WI38 (cell line): ENCODE measurements around the gene GPR132.

Source experiments
- H3K4me3 ChIP-seq: 2 replicates; pipeline ENCODE4 v1.5.1; 2011; ENCODE audit warnings: low read depth, mild to moderate bottlenecking, control low read depth, low read length
- TF ChIP-seq, protein P1 (sequence below): IDR thresholded peaks from 2 replicates; pipeline ENCODE4 v1.5.1; 2012; ENCODE audit warnings: low read depth, mild to moderate bottlenecking, control low read depth, low read length

Gene GPR132

DNA sequence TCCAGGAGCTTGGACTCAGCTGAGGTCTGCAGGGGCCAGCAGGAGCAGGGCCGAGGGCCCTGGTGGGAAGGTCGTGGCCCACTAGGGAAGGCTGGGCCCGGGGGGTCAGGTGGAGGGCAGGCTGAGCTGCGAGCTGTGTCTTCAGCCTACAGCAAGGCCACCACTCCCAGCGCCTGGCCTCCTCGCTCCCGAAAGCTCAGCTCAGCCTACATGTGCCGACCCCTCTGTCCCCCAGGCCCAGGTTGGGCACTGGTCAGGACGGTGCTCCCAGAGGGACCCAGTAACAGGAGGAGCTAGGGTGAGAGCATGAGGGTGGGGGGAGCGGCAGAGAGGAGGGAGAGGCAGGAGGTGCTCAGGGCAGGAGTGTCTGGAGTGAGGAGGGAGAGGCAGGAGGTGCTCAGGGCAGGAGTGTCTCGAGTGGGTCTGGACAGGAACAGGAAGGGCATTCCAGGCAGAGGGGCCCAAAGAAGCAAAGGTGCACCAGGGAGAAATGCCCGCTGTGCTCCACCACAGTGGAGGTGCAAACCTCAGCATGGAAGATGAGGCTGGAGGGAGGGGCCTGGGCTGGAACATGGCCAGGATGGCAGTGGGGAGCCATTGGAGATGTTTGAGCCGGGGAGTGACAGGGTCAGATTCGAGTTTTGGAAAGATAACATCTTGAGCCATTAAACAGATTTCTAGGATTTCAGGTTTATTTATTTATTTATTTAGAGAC is 29.1 kb upstream of the GPR132 start:
- TF ChIP-seq, protein P1, sequence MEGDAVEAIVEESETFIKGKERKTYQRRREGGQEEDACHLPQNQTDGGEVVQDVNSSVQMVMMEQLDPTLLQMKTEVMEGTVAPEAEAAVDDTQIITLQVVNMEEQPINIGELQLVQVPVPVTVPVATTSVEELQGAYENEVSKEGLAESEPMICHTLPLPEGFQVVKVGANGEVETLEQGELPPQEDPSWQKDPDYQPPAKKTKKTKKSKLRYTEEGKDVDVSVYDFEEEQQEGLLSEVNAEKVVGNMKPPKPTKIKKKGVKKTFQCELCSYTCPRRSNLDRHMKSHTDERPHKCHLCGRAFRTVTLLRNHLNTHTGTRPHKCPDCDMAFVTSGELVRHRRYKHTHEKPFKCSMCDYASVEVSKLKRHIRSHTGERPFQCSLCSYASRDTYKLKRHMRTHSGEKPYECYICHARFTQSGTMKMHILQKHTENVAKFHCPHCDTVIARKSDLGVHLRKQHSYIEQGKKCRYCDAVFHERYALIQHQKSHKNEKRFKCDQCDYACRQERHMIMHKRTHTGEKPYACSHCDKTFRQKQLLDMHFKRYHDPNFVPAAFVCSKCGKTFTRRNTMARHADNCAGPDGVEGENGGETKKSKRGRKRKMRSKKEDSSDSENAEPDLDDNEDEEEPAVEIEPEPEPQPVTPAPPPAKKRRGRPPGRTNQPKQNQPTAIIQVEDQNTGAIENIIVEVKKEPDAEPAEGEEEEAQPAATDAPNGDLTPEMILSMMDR: no peak
- H3K4me3 ChIP-seq: peak overlapping the region; percentile 81

DNA sequence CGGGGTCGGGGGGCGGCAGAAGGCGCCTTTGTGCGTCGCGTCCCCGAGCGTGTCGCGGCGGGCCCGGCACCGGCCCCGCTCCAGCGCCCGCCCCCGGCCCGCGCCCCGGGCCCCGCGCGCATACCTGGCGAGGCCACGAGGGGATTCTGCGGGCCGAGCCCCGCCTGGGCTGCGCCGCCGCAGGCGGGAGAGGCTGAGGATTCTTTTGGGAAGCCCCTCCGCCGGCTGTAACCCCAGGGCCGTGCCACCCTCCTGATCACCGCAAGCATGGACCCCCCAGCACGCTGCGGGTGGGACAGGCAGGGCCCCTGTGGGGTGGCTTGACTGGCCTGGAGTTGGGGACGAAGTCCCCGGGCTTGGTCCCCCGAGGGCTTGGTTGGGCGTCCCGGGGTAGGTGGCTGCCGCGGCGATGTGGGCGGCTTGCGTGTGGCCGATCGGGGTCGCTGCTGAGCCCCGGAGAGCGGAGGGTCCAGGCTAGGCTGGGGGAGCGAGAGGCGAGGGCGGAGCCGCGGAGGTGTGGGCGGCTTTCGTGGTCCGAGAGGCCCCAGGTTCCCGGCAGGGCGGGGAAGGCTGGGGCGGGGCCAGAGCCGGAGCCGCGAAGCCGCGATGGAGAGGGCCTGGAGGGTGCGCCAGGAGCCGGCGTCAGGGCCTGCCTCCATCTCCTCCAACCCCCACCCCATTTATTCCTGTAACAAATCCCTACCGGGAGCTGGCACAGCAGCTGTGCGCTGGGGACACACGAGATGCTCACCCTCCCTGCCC is 28.4 kb upstream of the GPR132 start:
- H3K4me3 ChIP-seq: peak overlapping the region; percentile 81
- TF ChIP-seq, protein P1: peak; percentile 44

DNA sequence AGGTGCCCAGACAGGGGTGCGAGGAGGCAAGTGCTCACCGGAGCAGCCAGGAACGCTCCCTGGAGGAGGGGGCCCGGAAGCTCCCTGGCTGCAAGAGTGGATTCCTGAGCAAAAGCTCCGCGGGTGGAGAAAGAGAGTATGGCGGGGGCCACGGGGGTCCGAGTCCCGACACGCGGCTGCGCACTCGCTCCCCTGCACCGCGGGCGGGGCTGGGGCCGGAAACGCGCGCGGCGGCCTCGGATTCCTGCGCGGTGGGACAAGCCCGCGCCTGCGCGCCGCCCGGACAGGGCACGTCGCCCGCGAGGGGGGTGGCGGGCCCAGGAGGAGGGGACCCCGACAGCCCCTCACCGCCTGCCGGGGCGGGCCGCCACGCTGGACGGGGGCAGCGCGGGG is 27.8 kb upstream of the GPR132 start:
- TF ChIP-seq, protein P1: no peak
- H3K4me3 ChIP-seq: peak overlapping the region; percentile 48

DNA sequence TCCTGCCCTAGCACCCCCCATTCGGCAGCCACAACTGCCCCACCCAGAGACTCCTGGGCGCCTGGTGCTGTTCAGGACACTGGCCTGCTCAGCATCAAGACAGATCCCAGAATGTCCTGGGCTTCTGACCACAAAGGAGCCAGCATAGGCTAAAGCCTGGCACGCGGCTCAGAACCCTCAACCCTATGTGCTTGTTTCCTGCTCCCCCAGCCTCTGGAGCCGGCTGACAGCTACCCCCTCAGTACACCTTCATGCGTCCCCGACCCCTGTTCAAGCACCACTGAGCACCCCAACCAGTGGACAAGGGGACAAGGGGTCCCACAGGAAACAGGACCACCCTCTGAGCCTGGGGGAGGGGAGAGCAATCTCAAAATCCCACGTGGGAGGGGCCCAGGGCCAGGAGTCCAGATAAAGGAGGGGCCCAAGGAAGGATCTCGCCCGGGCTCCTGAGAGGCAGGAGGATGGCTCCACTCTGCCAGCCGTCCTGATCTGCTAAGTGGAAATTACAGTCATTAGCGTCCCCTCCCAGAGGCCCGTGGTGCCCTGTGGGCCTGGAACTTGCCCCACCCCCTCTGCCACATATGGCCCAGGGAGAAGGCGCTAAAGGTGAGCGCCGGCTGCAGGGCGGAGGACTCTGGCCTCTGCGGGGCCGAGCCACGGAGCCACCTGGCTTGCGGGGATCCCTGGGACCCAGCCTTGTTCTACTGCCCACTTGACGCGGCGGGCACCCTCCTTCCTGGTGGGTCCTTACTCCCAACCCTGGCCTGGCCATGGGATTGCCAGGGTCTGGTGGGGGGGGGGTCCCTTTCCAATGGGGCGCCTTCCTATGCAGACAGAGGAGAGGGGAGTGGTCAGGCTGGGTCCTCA is 27.2 kb upstream of the GPR132 start:
- TF ChIP-seq, protein P1: no peak
- peak overlapping the region; percentile 48 for H3K4me3 ChIP-seq

DNA sequence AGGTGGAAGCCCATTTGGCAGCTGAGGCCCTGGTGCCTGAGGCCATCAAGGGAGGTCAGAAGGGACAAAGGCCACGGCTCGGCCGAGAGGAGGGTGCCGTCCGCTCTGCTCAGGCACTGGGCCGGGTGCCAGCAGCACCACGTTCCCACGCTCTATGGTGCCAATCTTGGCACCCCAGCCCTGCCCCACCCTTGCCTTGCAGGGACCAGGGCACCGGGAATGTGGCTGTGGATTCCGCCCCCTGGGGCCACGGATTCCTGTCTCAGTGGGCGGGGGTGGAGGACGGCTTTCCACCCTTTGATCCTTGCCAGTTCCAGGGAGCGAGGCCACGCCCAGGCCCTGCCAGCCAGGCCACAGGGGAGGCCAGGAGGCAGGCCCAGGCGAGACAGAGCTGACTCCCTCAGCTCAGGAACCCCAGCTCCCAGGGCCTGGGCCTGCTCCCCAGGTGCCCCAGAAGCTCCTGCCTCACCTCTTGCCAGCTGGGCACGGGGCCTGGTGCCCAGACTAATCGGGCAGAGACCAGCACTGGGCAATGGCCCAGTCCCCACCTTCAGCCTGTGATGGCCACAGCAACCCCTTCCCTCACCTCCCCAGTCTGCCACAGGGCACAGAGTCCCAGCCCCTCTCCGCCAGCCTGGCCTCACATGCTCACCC is 26.4 kb upstream of the GPR132 start:
- TF ChIP-seq, protein P1: no peak
- no peak overlapping the region for H3K4me3 ChIP-seq

DNA sequence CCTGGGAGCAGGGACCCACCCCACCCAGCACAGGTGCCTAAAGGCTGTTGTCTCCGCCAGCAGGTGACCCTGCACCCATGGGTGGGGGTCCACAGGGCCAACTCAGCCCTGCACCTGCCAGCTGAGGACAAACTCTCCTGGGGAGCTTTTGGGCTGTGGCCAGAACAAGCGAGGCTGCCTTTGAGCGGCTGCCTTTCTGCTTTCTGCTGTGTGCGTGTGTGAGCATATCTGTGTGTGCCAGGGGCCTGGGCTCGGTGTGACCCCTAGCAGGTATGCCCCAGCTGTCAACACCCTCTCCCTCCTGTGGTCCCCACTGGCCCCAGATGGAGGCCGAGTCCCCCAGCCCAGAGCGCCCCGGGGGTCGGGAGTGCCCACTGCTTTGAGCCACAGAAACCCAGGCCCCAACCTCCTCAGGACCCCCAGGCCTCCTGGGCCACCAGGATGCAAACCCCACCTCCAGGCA is 25.9 kb upstream of the GPR132 start:
- TF ChIP-seq, protein P1: no peak
- no peak overlapping the region for H3K4me3 ChIP-seq
